Upper lobe of left lung (tissue), 4 donors: ENCODE data around the gene WDR35.

Experiments used
- POLR2A ChIP-seq, 4 donors: fragments of 450-650 bp; IDR thresholded peaks; one replicate each; pipeline ENCODE4 v1.5.1; 2016 to 2017; ENCODE audit warnings: antibody characterized with exemption in 4 of 4, mild to moderate bottlenecking in 2 of 4
- TF ChIP-seq, protein P1 (sequence below), 6 experiments: fragments of 450-650 bp in 4 of 6; fragments of 200-600 bp in 2 of 6; sonication (generic) in 2 of 6; IDR thresholded peaks; one replicate each; pipeline ENCODE4 v1.5.1; 2016 to 2019; ENCODE audit warnings: antibody characterized with exemption in 6 of 6

DNA sequence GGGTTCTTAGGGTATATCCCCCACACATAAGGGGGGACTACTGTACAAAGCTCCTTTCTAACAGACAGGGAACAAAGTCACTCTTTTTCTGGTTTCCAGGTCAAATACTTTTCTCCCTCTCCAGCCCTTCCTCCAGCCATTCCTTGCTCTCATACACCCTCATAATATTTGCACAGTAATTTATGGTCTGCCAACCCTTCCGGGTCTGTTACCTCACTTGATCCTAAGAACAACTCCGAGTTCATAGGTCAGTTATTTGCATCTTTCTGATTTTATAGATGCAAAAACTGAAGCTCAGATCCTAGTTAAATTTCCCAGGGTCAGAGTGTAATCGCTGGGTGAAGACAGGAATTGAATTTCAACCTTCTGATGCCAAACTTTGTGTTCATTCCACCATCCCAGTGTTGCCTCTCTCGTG, 37.4 kb upstream of the WDR35 start:
- no peak for TF ChIP-seq POLR2A (IDR thresholded peaks at IDR 0.05)
- TF ChIP-seq, protein P1, sequence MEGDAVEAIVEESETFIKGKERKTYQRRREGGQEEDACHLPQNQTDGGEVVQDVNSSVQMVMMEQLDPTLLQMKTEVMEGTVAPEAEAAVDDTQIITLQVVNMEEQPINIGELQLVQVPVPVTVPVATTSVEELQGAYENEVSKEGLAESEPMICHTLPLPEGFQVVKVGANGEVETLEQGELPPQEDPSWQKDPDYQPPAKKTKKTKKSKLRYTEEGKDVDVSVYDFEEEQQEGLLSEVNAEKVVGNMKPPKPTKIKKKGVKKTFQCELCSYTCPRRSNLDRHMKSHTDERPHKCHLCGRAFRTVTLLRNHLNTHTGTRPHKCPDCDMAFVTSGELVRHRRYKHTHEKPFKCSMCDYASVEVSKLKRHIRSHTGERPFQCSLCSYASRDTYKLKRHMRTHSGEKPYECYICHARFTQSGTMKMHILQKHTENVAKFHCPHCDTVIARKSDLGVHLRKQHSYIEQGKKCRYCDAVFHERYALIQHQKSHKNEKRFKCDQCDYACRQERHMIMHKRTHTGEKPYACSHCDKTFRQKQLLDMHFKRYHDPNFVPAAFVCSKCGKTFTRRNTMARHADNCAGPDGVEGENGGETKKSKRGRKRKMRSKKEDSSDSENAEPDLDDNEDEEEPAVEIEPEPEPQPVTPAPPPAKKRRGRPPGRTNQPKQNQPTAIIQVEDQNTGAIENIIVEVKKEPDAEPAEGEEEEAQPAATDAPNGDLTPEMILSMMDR (IDR thresholded peaks at IDR 0.05), result no peak
